Colonic mucosa (tissue), 4 donors: Measurements from ENCODE around the gene GNG7. TPM values are rescaled to one million over a fixed set of nuclear protein-coding genes. Genes with fewer than 3 reads are reported as not detected.
A peak's percentile ranks its signal among the peaks of the same experiment; 100 is the strongest.
"Not testable (repeated sequence)": the region's sequence is repeated elsewhere in the genome, so short reads cannot be mapped to it uniquely, and the experiment has no call there.

ENCODE experiments used
- DNase-seq: peaks from one replicate; pipeline ENCODE4 v3.0.0-alpha.2; 2020
- H3K27ac ChIP-seq: fragments of 200-600 bp; one replicate; pipeline ENCODE4 v1.8.0; 2021
- H3K27me3 ChIP-seq: fragments of 200-600 bp; one replicate; pipeline ENCODE4 v1.8.0; 2021
- H3K36me3 ChIP-seq: fragments of 200-600 bp; one replicate; pipeline ENCODE4 v1.8.0; 2021
- H3K4me1 ChIP-seq: fragments of 200-600 bp; one replicate; pipeline ENCODE4 v1.8.0; 2021; ENCODE audit warnings: mild to moderate bottlenecking
- H3K4me3 ChIP-seq: fragments of 200-600 bp; one replicate; pipeline ENCODE4 v1.8.0; 2021
- H3K9ac ChIP-seq, 2 donors: one replicate each; pipeline ENCODE4 v1.7.0; 2013; ENCODE audit warnings: control low read depth in 2 of 2, low read depth in 2 of 2, low read length in 2 of 2
- H3K9me3 ChIP-seq: fragments of 200-600 bp; one replicate; pipeline ENCODE4 v1.8.0; 2021
- intact Hi-C: fragments of 100-400 bp; cut with DNase I; formaldehyde crosslinking; loops from one replicate; pipeline ENCODE4 v1.14.1; 2022
- total RNA-seq, 2 donors: library from RNA; stranded (reverse); fragmentation: NEBNext Ultra II Directional in 1 of 2; extraction: Animal tissue kit (Norgen Biotek cat#: 25700) in 1 of 2; gene quantifications; one replicate each; pipeline ENCODE4 v1.2.1, GENCODE V29; 2021
- TF ChIP-seq, protein P1 (sequence below): fragments of 200-600 bp; IDR thresholded peaks from one replicate; pipeline ENCODE4 v1.8.0; 2022; ENCODE audit warnings: antibody characterized with exemption, mild to moderate bottlenecking
- donor health status: healthy.
- donor health status: DM: no; HTN: no; CAD: no.
- donor health status: DM: no; HTN: no; CAD: no.

The GNG7 gene
- total RNA-seq, 2 donors from 2014 or later, result 1.5 to 3.2 TPM

DNA sequence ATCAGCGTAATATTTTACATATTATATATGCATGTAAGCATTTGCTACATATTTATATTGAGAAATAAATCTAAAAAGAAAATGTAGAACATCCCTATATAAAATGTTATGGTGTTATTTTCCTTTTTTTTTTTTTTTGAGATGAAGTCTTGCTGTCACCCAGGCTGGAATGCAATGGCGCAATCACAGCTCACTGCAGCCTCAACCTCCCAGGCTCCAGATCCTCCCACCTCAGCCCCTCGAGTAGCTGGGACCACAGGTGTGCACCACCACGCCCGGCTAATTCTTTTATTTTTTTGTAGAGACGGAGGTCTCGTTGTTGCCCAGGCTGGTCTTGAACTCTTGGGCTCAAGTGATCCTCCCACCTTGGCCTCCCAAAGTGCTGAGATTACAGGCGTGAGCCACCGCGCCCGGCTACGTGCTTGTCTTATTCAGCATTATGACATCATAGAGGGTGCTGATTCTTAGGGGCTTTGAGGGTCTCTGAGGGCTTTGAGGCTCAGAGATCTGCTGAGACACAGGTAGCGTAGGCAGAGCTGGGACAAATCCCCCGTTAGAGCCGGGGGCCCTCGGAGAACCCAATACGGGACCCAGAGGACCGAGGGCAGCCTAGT lies 124.7 kb downstream of the GNG7 start:
- intact Hi-C loops, result loop anchor here (2.0 kb wide), 1 partner anchor 103 kb away; no protein-coding TSS in a partner anchor
- no peak for DNase-seq
- Histone ChIP-seq H3K27ac (peak overlapping the region; percentile 58), H3K9ac (peak overlapping the region; percentile 17 to 76), H3K4me1 (peaks cover 10% of the 10 kb centered on the region), H3K36me3 (no peaks in the 10 kb centered on the region), H3K9me3 (no peaks in the 10 kb centered on the region), H3K4me3 (no peak overlapping the region), H3K27me3 (no peaks in the 10 kb centered on the region)
- TF ChIP-seq, protein P1, sequence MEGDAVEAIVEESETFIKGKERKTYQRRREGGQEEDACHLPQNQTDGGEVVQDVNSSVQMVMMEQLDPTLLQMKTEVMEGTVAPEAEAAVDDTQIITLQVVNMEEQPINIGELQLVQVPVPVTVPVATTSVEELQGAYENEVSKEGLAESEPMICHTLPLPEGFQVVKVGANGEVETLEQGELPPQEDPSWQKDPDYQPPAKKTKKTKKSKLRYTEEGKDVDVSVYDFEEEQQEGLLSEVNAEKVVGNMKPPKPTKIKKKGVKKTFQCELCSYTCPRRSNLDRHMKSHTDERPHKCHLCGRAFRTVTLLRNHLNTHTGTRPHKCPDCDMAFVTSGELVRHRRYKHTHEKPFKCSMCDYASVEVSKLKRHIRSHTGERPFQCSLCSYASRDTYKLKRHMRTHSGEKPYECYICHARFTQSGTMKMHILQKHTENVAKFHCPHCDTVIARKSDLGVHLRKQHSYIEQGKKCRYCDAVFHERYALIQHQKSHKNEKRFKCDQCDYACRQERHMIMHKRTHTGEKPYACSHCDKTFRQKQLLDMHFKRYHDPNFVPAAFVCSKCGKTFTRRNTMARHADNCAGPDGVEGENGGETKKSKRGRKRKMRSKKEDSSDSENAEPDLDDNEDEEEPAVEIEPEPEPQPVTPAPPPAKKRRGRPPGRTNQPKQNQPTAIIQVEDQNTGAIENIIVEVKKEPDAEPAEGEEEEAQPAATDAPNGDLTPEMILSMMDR, result no peak

DNA sequence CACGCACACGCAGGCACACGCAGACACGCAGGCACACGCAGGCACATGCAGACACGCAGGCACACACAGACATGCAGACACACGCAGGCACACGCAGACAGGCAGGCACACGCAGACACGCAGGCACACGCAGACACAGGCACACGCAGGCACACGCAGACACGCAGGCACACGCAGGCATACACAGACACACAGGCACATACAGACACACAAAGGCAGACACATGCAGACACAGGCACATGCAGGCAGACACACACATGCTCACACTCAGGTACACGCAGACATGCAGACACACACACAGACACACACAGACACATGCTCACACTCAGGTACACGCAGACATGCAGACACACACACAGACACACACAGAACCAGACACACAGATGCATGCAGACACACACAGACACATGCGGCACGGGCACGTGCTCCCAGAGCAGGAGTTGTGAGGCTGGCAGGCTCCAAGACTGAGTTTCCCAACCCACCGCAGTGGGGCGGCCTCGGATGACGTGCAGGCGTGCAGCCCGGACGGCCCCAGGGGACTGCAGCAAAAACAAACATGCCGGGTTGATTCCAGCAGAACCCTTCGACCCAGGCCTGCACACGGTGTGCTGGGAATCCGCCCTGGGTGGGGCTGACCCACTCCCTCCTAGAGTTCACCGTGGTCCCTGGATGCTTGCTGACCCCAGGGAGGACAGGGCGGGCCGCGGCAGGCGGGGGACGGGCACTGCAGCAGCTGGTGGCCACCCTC lies 126.6 kb downstream of the GNG7 start:
- H3K27me3 ChIP-seq, result no peaks in the 10 kb centered on the region
- DNase-seq, result peak; percentile 47
- TF ChIP-seq, protein P1, result no peak
- peaks cover 10% of the 10 kb centered on the region for H3K4me1 ChIP-seq
- no peaks in the 10 kb centered on the region for H3K36me3 ChIP-seq
- no peak overlapping the region for H3K27ac ChIP-seq
- H3K4me3 ChIP-seq, result no peak overlapping the region
- no peak overlapping the region for H3K9ac ChIP-seq
- H3K9me3 ChIP-seq, result no peaks in the 10 kb centered on the region
- intact Hi-C loops, result no loop called here

DNA sequence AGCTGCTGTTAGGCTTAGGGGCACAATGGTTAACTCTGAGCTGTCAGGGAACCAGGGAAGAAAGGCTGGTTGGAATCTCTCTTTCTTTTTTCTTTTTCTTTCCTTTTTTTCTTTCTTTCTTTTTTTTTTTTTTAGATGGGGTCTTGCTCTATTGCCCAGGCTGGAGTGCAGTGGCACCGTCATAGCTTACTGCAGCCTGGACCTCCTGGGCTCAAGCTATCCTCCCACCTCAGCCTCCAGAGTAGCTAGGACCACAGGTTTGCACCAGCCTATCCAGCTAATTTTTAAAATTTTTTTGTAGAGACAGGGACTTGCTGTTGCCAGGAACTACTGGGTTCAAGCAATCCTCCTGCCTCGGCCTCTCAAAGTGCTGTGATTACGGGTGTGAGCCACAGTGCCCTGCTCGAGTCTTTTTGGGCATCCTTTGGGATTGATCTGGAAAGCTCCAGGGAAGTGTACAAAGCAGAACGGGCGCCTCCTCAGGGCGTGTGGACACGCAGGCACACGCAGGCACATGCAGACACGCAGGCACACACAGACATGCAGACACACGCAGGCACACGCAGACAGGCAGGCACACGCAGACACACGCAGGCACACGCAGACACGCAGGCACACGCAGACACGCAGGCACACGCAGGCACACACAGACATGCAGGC lies 127.4 kb downstream of the GNG7 start:
- intact Hi-C loops, result no loop called here
- H3K27me3 ChIP-seq, result no peaks in the 10 kb centered on the region
- DNase-seq, result no peak
- H3K27ac ChIP-seq, result no peak overlapping the region
- H3K9ac ChIP-seq, result no peak overlapping the region
- H3K9me3 ChIP-seq, result no peaks in the 10 kb centered on the region
- H3K4me3 ChIP-seq, result no peak overlapping the region
- TF ChIP-seq, protein P1, result no peak
- H3K4me1 ChIP-seq, result peaks cover 10% of the 10 kb centered on the region
- no peaks in the 10 kb centered on the region for H3K36me3 ChIP-seq

DNA sequence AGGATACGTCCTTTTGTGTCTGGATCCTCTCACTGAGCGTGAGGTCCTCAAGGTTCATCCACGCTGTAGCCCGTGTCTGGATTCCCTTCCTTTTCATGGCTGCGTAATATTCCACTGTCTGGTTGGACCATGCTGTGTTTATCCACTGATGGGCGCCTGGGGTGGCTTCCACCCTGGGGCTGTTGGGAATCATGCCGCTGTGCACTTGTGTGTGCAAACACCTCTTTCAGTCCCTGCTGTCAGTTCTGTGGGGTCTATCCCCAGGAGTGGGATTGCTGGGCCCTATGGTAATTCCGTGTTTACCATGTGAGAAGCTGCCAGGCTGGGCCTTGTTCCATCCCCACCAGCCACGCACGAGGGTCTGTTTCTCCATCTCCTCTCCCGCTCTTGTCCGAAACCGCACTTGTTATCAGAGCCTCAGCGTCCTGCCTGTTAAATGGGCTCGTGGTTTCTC lies 128.0 kb downstream of the GNG7 start:
- no peak for DNase-seq
- no peak overlapping the region for H3K27ac ChIP-seq
- no peaks in the 10 kb centered on the region for H3K9me3 ChIP-seq
- no peaks in the 10 kb centered on the region for H3K36me3 ChIP-seq
- peaks cover 10% of the 10 kb centered on the region for H3K4me1 ChIP-seq
- no peak overlapping the region for H3K9ac ChIP-seq
- intact Hi-C loops, result no loop called here
- H3K4me3 ChIP-seq, result no peak overlapping the region
- TF ChIP-seq, protein P1, result no peak
- no peaks in the 10 kb centered on the region for H3K27me3 ChIP-seq

DNA sequence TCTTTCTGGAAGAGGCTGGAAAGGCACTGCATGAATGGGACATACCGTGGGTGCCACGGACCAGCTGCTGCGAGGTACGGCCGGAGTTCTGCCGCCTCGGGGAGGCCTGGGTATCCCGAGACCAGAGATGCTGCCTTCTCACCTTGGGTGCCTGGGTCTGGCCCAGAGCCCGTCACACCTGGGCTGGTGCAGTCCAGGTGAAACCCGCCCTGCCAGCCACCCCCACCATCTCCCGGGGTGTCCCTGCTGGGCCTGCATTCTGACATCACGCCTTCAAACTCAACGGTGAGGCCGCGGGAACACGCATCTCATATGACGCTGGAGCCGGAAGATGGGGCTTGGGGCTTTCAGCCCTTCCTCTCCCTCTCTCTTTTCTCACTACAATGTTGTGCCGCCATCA lies 128.6 kb downstream of the GNG7 start:
- TF ChIP-seq, protein P1, result no peak
- intact Hi-C loops, result no loop called here

DNA sequence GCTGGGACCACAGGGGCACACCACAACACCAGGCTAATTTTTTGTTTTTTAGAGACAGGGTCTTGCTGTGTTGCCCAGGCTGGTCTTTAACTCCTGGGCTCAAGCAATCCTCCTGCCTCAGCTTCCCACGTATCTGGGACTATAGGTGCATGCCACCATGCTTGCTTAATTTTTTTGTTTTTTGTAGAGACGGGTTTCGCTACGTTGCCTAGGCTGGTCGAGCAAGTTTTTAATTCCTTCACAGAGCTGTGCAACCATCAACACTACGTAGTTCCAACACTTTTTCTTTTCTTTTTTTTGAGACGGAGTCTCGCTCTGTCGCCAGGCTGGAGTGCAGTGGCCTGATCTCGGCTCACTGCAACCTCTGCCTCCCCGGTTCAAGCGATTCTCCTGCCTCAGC lies 130.3 kb downstream of the GNG7 start:
- H3K9me3 ChIP-seq, H3K27ac ChIP-seq, DNase-seq, H3K9ac ChIP-seq, intact Hi-C loops, H3K27me3 ChIP-seq, H3K36me3 ChIP-seq, H3K4me3 ChIP-seq, H3K4me1 ChIP-seq: not testable (repeated sequence)

More for the DNA sequence above, 128.6 kb downstream of the GNG7 start:
- no peak for DNase-seq
- Histone ChIP-seq H3K4me3 (no peak overlapping the region), H3K27ac (no peak overlapping the region), H3K27me3 (no peaks in the 10 kb centered on the region), H3K9me3 (no peaks in the 10 kb centered on the region), H3K4me1 (peaks cover 10% of the 10 kb centered on the region), H3K9ac (no peak overlapping the region), H3K36me3 (no peaks in the 10 kb centered on the region)
